HG03025 (cell line): ENCODE data around the gene NPR2.

Source experiments
- ATAC-seq: cut with Tn5 transposase; IDR thresholded peaks from one replicate; pipeline ENCODE4 v1.9.1; 2021; ENCODE audit warnings: mild to moderate bottlenecking, moderate library complexity; ENCODE audit not compliant: unreplicated experiment, low FRiP score

Gene NPR2

GRCh38 chr9:35763181-35763580, 28.2 kb upstream of the NPR2 start:
- ATAC-seq: no peak

- no peak for ATAC-seq
These were observed 27.6 kb upstream of the NPR2 start for GRCh38 chr9:35763803-35764202.

GRCh38 chr9:35766997-35767396, 24.4 kb upstream of the NPR2 start:
- ATAC-seq: no peak

- ATAC-seq: no peak
These were observed 23.9 kb upstream of the NPR2 start for GRCh38 chr9:35767458-35767857.

- ATAC-seq: no peak
These were observed 21.6 kb upstream of the NPR2 start for GRCh38 chr9:35769763-35770162.

GRCh38 chr9:35771075-35771433, 20.3 kb upstream of the NPR2 start:
- no peak for ATAC-seq

GRCh38 chr9:35771534-35771933, 19.9 kb upstream of the NPR2 start:
- no peak for ATAC-seq

GRCh38 chr9:35771943-35772342, 19.4 kb upstream of the NPR2 start:
- no peak for ATAC-seq

GRCh38 chr9:35774907-35775635, 16.3 kb upstream of the NPR2 start:
- no peak for ATAC-seq

GRCh38 chr9:35776018-35776417, 15.4 kb upstream of the NPR2 start:
- ATAC-seq: no peak

GRCh38 chr9:35778496-35778895, 12.9 kb upstream of the NPR2 start:
- ATAC-seq: no peak

- ATAC-seq: no peak
These were observed 10.3 kb upstream of the NPR2 start for GRCh38 chr9:35781066-35781465.

- no peak for ATAC-seq
These were observed 8.0 kb upstream of the NPR2 start for GRCh38 chr9:35783418-35783817.

GRCh38 chr9:35789541-35789940, 1.9 kb upstream of the NPR2 start:
- ATAC-seq: no peak

- ATAC-seq: no peak
These were observed 1.4 kb upstream of the NPR2 start for GRCh38 chr9:35790025-35790384.

GRCh38 chr9:35790385-35791296, 750 bp upstream of the NPR2 start:
- ATAC-seq: no peak

- ATAC-seq: no peak
These were observed 828 bp downstream of the NPR2 start for GRCh38 chr9:35792024-35792813.

- ATAC-seq: no peak
These were observed 1.4 kb downstream of the NPR2 start for GRCh38 chr9:35792826-35793225.

GRCh38 chr9:35793461-35793860, 2.1 kb downstream of the NPR2 start:
- no peak for ATAC-seq

- ATAC-seq: no peak
These were observed 4.3 kb downstream of the NPR2 start for GRCh38 chr9:35795695-35796094.
